ENCODE results near the gene CRYGD. TPM values are rescaled to one million over a fixed set of nuclear protein-coding genes. Genes with fewer than 3 reads are reported as not detected.

The CRYGD gene
- total RNA-seq, 2 experiments from 2014 or later = not detected

Other genes with a start within 250 kb of the CRYGD start
- gene PLEKHM3, start 99.0 kb downstream of the CRYGD start, total RNA-seq = 1 to 10 TPM; 6.5 to 7.0 TPM
- not detected for gene CRYGC, start 5.3 kb upstream of the CRYGD start, total RNA-seq
- not detected for gene CRYGB, start 21.6 kb upstream of the CRYGD start, total RNA-seq
- gene CRYGA, start 39.1 kb upstream of the CRYGD start, total RNA-seq = not detected
- not detected for gene C2orf80, start 65.5 kb upstream of the CRYGD start, total RNA-seq
- 10 to 100 TPM; 18.5 to 21.9 TPM for gene IDH1, start 130.5 kb upstream of the CRYGD start, total RNA-seq
- 10 to 100 TPM; 20.2 to 22.4 TPM for gene PIKFYVE, start 141.7 kb upstream of the CRYGD start, total RNA-seq

Data from activated naive CD4-positive, alpha-beta T cell treated with anti-CD3 and anti-CD28 coated beads for 36 hours (primary cell).